Measurements from ENCODE around the gene ALG14.

The ALG14 gene

GRCh38 chr1:95108792-95109191 lies 36.0 kb upstream of the ALG14 start:
- Mint-ChIP-seq H3K4me1 (no peaks in the 10 kb centered on the region), H3K36me3 (ENCODE audit: low read depth) (no peaks in the 10 kb centered on the region), H3K27ac (no peak overlapping the region), H3K4me3 (no peak overlapping the region), H3K9me3 (no peaks in the 10 kb centered on the region), H3K27me3 (ENCODE audit: low read depth) (peaks cover 6% of the 10 kb centered on the region)
- TF ChIP-seq, protein P1, sequence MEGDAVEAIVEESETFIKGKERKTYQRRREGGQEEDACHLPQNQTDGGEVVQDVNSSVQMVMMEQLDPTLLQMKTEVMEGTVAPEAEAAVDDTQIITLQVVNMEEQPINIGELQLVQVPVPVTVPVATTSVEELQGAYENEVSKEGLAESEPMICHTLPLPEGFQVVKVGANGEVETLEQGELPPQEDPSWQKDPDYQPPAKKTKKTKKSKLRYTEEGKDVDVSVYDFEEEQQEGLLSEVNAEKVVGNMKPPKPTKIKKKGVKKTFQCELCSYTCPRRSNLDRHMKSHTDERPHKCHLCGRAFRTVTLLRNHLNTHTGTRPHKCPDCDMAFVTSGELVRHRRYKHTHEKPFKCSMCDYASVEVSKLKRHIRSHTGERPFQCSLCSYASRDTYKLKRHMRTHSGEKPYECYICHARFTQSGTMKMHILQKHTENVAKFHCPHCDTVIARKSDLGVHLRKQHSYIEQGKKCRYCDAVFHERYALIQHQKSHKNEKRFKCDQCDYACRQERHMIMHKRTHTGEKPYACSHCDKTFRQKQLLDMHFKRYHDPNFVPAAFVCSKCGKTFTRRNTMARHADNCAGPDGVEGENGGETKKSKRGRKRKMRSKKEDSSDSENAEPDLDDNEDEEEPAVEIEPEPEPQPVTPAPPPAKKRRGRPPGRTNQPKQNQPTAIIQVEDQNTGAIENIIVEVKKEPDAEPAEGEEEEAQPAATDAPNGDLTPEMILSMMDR (IDR thresholded peaks at IDR 0.05; ENCODE audit: unreplicated experiment in 3 of 3): no peak

GRCh38 chr1:95098196-95098595 lies 25.4 kb upstream of the ALG14 start:
- TF ChIP-seq, protein P1 (IDR thresholded peaks at IDR 0.05; ENCODE audit: unreplicated experiment in 3 of 3): no peak
- no peaks in the 10 kb centered on the region for H3K9me3 Mint-ChIP-seq
- H3K4me3 Mint-ChIP-seq: no peak overlapping the region
- H3K27me3 Mint-ChIP-seq (ENCODE audit: low read depth): no peaks in the 10 kb centered on the region
- H3K36me3 Mint-ChIP-seq (ENCODE audit: low read depth): no peaks in the 10 kb centered on the region
- H3K27ac Mint-ChIP-seq: no peak overlapping the region
- H3K4me1 Mint-ChIP-seq: no peaks in the 10 kb centered on the region

DNA sequence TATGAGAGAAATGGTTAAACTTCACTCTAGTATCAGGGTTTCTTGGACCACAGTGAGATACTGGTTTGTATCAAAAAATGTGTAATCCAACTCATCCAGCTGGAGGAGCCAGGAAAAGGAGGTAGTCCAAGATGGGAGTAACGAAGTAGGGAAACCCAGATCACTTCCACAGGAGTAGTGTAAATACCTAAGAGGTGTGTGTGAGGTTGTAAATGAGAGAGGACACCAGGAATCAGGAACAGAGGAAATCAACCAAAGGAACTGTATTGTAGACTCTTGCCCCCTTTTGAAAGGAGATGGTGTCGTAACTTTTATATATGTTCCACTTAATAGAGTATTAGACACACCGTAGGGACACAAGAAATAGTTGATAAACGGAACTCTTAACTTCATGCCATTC lies 24.7 kb upstream of the ALG14 start:
- Mint-ChIP-seq H3K4me3 (no peak overlapping the region), H3K4me1 (no peaks in the 10 kb centered on the region), H3K27me3 (ENCODE audit: low read depth) (no peaks in the 10 kb centered on the region), H3K36me3 (ENCODE audit: low read depth) (no peaks in the 10 kb centered on the region), H3K27ac (no peak overlapping the region), H3K9me3 (no peaks in the 10 kb centered on the region)
- TF ChIP-seq, protein P1 (IDR thresholded peaks at IDR 0.05; ENCODE audit: unreplicated experiment in 3 of 3): no peak

DNA sequence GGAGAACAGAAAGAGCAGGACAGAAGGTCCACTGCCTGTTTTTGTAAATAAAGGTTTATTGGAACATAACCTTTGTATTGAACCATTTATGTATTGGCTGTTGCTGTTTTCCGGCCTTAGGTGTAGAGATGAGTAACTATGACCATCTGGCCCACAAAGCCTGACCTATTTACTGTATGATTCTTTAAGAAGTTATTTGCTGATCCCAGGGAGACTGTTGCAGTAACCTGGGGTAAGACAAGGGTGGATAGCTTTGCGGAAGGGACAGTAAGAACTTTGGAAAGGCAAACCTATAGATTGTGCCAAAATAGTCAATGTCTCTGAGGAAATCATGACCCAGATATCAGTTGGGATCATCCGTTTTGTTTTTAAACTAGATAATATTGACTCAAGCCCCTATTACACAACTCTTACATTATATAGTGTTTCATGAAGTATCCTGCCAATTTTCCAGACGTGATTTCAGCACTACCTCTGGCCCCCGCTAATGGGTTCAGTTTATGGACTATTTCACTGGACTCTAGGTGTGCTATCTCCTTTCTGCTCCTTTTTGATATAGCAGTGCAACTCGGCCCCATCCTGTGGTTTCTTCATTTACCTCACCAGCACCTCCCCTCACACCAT lies 23.6 kb upstream of the ALG14 start:
- Mint-ChIP-seq H3K27me3 (ENCODE audit: low read depth) (no peaks in the 10 kb centered on the region), H3K4me1 (no peaks in the 10 kb centered on the region), H3K4me3 (no peak overlapping the region), H3K27ac (no peak overlapping the region), H3K36me3 (ENCODE audit: low read depth) (no peaks in the 10 kb centered on the region), H3K9me3 (no peaks in the 10 kb centered on the region)
- TF ChIP-seq, protein P1 (IDR thresholded peaks at IDR 0.05; ENCODE audit: unreplicated experiment in 3 of 3): no peak

DNA sequence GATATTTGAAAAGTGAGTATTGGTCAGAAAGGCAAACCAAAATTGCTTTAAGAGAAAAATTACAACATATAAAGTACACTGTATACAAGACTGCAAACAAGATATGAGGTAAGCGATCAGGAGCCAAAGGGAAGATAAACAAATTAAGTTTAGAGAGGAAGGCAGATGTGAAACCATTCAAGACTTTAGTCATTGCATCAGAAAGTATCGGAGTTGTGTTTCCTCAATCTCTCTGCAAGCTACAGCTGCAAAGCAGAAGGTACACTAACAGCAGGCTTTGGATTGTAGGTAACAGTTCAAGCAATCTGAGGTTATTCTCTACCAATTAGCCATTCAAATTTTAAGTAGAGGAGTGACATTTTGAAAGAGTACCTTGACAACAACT lies 23.1 kb upstream of the ALG14 start:
- no peak overlapping the region for H3K4me3 Mint-ChIP-seq
- no peak overlapping the region for H3K27ac Mint-ChIP-seq

GRCh38 chr1:95094923-95095322 lies 22.2 kb upstream of the ALG14 start:
- Mint-ChIP-seq H3K4me1 (no peaks in the 10 kb centered on the region), H3K36me3 (ENCODE audit: low read depth) (no peaks in the 10 kb centered on the region), H3K27ac (no peak overlapping the region), H3K4me3 (no peak overlapping the region), H3K27me3 (ENCODE audit: low read depth) (peaks cover under 1% of the 10 kb centered on the region), H3K9me3 (peaks cover 5% of the 10 kb centered on the region)
- TF ChIP-seq, protein P1 (IDR thresholded peaks at IDR 0.05; ENCODE audit: unreplicated experiment in 3 of 3): no peak

More for the DNA sequence above, 23.1 kb upstream of the ALG14 start:
- TF ChIP-seq, protein P1 (IDR thresholded peaks at IDR 0.05; ENCODE audit: unreplicated experiment in 3 of 3): no peak
- Mint-ChIP-seq H3K36me3 (ENCODE audit: low read depth) (no peaks in the 10 kb centered on the region), H3K9me3 (peaks cover 2% of the 10 kb centered on the region), H3K27me3 (ENCODE audit: low read depth) (no peaks in the 10 kb centered on the region), H3K4me1 (no peaks in the 10 kb centered on the region)
